GM12873 (cell line): ENCODE results near the gene RPL21.

Experiments
- CTCF ChIP-seq: IDR thresholded peaks from 2 replicates; pipeline ENCODE4 v1.5.1; 2012; ENCODE audit warnings: low read depth, mild to moderate bottlenecking, moderate library complexity, low read length, control low read depth; ENCODE audit not compliant: insufficient read depth; ENCODE audit errors: missing control alignments

RPL21 gene

GRCh38 chr13:27293076-27293691, 41.8 kb downstream of the RPL21 start:
- no peak for TF ChIP-seq CTCF

- no peak for TF ChIP-seq CTCF
These were observed 42.6 kb downstream of the RPL21 start for GRCh38 chr13:27293873-27294515.

GRCh38 chr13:27295096-27295495, 43.7 kb downstream of the RPL21 start:
- TF ChIP-seq CTCF = no peak

- no peak for TF ChIP-seq CTCF
These were observed 44.3 kb downstream of the RPL21 start for GRCh38 chr13:27295660-27296059.

GRCh38 chr13:27296496-27296895, 45.1 kb downstream of the RPL21 start:
- no peak for TF ChIP-seq CTCF

- no peak for TF ChIP-seq CTCF
These were observed 47.5 kb downstream of the RPL21 start for GRCh38 chr13:27298849-27299248.

GRCh38 chr13:27300941-27301586, 49.7 kb downstream of the RPL21 start:
- no peak for TF ChIP-seq CTCF
